Fibroblast of the aortic adventitia (primary cell): ENCODE data around the gene FAM193A. TPM values are rescaled to one million over a fixed set of nuclear protein-coding genes. Genes with fewer than 3 reads are reported as not detected.
"Not testable (repeated sequence)": the region's sequence is repeated elsewhere in the genome, so short reads cannot be mapped to it uniquely, and the experiment has no call there.

Experiments
- DNase-seq: peaks from one replicate; pipeline ENCODE4 v3.0.0-alpha.2; 2010; ENCODE audit warnings: low read depth
- H3K4me3 ChIP-seq: 2 replicates; pipeline ENCODE4 v1.5.1; 2011; ENCODE audit warnings: low read depth, mild to moderate bottlenecking, control low read depth, low read length, moderate library complexity
- total RNA-seq: library from RNA; depleted of rRNA; stranded (reverse); fragments of >200 nt; gene quantifications from 2 replicates; pipeline ENCODE4 v1.2.3, GENCODE V29; 2012; ENCODE audit warnings: low replicate concordance
- TF ChIP-seq, protein P1 (sequence below): IDR thresholded peaks from 2 replicates; pipeline ENCODE4 v1.5.1; 2011; ENCODE audit warnings: mild to moderate bottlenecking, low read length, control low read depth, inconsistent platforms; ENCODE audit not compliant: insufficient read depth

The FAM193A gene
- total RNA-seq, 1 donor: 17.4 TPM

DNA sequence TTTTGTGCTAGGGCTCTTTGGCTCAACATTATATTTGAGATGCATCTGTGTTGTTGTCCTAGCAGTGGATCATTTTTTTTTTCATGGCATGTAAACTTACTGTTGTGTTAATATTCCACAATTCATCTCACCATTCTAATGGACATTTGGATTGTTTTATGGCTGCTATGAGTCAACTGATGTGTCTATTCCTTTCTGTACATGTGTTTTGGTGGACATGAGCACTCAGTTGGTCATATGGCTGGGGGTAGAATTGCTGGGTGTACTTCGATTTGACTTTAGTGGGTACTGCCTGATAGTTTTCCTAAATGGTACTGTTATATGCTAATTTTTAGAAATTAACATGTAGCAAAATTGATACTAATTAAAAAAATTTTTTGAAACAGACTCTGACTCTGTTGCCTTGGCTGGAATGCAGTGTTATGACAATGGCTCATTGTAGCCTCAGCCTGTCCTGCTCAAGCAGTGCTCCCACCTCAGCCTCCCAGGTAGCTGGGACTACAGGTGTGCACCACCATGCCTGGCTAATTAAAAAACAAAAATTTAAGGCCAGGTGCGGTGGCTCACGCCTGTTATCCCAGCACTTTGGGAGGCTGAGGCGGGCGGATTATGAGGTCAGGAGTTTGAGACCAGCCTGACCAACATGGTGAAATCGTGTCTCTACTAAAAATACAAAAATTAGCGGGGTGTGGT, 9.0 kb downstream of the FAM193A start:
- H3K4me3 ChIP-seq: no peak overlapping the region
- no peak for DNase-seq
- TF ChIP-seq, protein P1, sequence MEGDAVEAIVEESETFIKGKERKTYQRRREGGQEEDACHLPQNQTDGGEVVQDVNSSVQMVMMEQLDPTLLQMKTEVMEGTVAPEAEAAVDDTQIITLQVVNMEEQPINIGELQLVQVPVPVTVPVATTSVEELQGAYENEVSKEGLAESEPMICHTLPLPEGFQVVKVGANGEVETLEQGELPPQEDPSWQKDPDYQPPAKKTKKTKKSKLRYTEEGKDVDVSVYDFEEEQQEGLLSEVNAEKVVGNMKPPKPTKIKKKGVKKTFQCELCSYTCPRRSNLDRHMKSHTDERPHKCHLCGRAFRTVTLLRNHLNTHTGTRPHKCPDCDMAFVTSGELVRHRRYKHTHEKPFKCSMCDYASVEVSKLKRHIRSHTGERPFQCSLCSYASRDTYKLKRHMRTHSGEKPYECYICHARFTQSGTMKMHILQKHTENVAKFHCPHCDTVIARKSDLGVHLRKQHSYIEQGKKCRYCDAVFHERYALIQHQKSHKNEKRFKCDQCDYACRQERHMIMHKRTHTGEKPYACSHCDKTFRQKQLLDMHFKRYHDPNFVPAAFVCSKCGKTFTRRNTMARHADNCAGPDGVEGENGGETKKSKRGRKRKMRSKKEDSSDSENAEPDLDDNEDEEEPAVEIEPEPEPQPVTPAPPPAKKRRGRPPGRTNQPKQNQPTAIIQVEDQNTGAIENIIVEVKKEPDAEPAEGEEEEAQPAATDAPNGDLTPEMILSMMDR: no peak

DNA sequence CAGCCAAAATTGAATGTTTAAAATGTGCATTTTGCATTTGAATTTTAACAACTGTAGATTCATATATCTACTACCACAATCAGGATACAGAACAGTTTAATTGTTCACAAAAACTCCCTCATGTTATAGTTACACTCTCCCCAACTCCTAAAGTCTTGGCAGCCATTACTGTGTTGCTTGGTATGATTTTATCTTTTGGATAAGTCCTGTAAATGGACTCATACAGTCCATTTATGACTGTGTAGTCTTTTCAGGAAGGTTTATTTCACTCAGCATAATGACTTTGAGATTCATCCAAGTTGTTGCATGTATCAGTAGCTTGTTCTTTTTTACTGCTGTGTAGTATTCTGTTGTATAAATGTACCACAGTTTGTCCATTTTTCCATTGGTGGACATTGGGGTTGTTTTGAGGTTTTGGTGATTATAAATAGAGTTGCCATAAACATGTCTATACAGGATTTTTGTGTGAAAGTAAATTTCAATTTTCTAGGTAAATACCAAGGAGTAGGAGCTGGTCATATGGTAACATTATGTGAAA, 9.9 kb downstream of the FAM193A start:
- TF ChIP-seq, protein P1: no peak
- no peak for DNase-seq
- H3K4me3 ChIP-seq: no peak overlapping the region

DNA sequence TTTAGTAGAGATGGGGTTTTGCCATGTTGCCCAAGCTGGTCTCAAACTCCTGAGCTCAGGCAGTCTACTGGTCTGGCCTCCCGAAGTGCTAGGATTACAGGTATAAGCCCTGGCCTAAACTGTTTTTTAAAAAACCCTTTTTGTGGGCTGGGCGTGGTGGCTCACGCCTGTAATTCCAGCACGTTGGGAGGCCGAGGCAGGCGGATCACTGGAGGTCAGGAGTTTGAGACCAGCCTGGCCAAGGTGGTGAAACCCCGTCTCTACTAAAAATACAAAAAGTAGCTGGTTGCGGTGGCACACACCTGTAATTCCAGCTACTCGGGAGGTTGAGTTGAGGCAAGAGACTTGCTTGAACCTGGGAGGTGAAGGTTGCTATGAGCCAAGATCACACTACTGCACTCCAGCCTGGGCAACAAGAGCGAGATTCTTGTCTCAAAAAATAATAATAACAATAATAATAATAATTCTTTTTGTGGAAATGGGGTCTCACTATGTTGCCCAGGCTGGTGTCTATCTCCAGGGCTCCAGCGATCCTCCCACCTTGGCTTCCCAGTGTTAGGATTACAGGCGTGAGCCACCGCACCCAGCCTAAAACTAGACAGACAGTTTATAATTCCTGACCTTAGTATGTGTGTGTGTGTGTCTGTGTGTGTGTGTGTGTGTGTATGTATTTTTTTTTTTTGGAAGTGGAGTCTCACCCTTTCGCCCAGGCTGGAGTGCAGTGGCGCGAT, 10.7 kb downstream of the FAM193A start:
- H3K4me3 ChIP-seq, DNase-seq: not testable (repeated sequence)

DNA sequence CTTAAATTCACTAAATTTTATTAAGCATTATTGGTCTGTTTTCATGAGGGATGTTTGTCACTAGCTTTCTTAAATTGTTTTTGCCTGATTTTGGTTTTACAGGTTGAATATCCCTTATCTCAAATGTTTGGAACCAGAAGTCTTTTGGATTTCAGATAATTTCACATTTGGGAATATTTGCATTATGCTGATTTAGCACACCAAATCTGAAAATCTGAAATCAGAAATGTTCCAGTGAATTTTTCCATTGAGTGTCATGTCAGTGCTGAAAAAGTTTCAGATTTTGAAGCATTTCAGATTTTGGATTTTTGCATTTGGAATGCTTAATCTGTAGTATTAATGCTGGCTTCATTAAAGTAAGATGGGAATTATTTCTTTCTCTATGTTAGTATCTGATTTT, 14.7 kb downstream of the FAM193A start:
- TF ChIP-seq, protein P1: no peak
- no peak overlapping the region for H3K4me3 ChIP-seq
- no peak for DNase-seq

DNA sequence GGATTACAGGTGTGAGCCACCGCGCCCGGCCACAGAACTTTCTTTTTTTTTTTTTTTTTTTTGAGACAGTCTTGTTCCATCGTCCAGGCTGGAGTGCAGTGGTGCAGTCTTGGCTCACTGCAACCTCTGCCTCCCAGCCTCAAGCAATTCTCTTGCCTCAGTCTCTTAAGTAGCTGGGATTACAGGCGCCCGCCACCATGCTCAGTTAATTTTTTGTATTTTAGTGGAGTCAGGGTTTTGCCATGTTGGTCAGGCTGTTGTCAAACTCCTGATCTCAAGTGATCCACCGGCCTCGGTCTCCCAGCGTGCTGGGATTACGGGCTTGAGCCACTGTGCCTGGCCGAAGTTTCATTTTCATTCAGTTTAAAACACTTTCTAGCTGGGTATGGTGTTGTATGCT, 16.4 kb downstream of the FAM193A start:
- no peak overlapping the region for H3K4me3 ChIP-seq
- DNase-seq: no peak
- TF ChIP-seq, protein P1: no peak

DNA sequence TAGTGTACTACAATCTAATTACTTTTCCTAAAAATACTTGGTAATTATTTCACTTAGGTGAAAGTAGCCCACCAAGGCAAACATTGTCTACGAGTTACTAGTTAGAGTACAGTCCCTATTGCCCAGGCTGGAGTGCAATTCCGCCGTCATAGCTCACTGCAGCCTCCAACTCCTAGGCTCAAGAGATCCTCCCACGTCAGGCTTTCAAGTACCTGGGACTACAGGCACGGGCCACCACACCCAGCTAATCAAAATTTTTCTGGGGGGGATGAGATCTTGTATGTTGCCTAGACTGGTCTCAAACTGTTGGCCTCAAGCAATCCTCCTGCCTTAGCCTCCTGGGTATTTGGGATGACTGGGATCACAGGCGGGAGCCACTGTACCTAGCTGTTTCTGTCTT, 21.9 kb downstream of the FAM193A start:
- TF ChIP-seq, protein P1: no peak
- no peak overlapping the region for H3K4me3 ChIP-seq
- no peak for DNase-seq

DNA sequence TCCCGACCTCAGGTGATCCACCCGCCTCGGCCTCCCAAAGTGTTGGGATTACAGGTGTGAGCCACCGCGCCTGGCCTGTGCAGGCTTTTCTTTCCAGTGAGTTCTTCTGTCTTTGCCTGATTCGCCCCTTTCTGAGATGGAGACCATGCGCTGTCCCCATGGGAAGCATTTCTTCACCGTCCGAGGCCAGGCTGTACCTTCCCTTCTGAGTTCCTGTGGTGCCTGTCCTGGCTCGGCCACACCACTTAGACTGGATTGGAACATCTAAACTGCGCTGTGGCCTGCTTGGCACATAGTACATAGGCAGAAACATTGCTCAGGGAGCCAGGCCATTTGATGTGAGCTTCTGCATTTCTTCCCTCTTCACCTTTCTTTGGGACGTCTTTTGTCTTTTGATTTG, 23.7 kb downstream of the FAM193A start:
- TF ChIP-seq, protein P1: no peak
- DNase-seq: no peak
- H3K4me3 ChIP-seq: no peak overlapping the region
